SIG-M5 treated with dmso at 0.1 percent for 504 hours (cell line): Measurements from ENCODE around the gene SLC16A6.
A peak's percentile ranks its signal among the peaks of the same experiment; 100 is the strongest.
"Not testable (repeated sequence)": the region's sequence is repeated elsewhere in the genome, so short reads cannot be mapped to it uniquely, and the experiment has no call there.

Experiments used
- DNase-seq: peaks from one replicate; lab custom pipeline; 2025; ENCODE audit not compliant: unreplicated experiment; lab: John Stamatoyannopoulos, UW

SLC16A6 gene

GRCh38 chr17:68290955-68291835, at the start of gene SLC16A6, which contains the start of gene ARSG:
TSS of gene SLC16A6 (minus strand) at chr17:68291127. CDS start at chr17:68278320, 12,807 bp downstream.
TSS of gene ARSG (plus strand) at chr17:68291495. CDS start at chr17:68307494, 15,999 bp downstream.
- DNase-seq = peak; percentile 92

- DNase-seq = no peak
These were observed 43.5 kb upstream of the SLC16A6 start for GRCh38 chr17:68334393-68334792.

- DNase-seq = not testable (repeated sequence)
These were observed 41.0 kb upstream of the SLC16A6 start for GRCh38 chr17:68331932-68332331.

- DNase-seq = no peak
These were observed 38.4 kb upstream of the SLC16A6 start for GRCh38 chr17:68329331-68329730.

GRCh38 chr17:68328676-68329075, 37.7 kb upstream of the SLC16A6 start:
- peak; percentile 92 for DNase-seq

- DNase-seq = no peak
These were observed 37.1 kb upstream of the SLC16A6 start for GRCh38 chr17:68327823-68328557.

GRCh38 chr17:68326681-68327080, 35.8 kb upstream of the SLC16A6 start:
- no peak for DNase-seq

GRCh38 chr17:68325961-68326360, 35.0 kb upstream of the SLC16A6 start:
- no peak for DNase-seq

- DNase-seq = no peak
These were observed 33.9 kb upstream of the SLC16A6 start for GRCh38 chr17:68324654-68325336.

GRCh38 chr17:68324114-68324513, 33.2 kb upstream of the SLC16A6 start:
- no peak for DNase-seq

- no peak for DNase-seq
These were observed 31.7 kb upstream of the SLC16A6 start for GRCh38 chr17:68322630-68323029.

- DNase-seq = no peak
These were observed 30.6 kb upstream of the SLC16A6 start for GRCh38 chr17:68321556-68321954.

- DNase-seq = no peak
These were observed 30.1 kb upstream of the SLC16A6 start for GRCh38 chr17:68320943-68321555.

GRCh38 chr17:68320311-68320865, 29.5 kb upstream of the SLC16A6 start:
- no peak for DNase-seq

- peak; percentile 36 for DNase-seq
These were observed 28.7 kb upstream of the SLC16A6 start for GRCh38 chr17:68319410-68320162.

GRCh38 chr17:68318103-68318991, 27.4 kb upstream of the SLC16A6 start:
- no peak for DNase-seq

- no peak for DNase-seq
These were observed 26.5 kb upstream of the SLC16A6 start for GRCh38 chr17:68317458-68317857.

- no peak for DNase-seq
These were observed 25.0 kb upstream of the SLC16A6 start for GRCh38 chr17:68315930-68316329.
